KMS-11 (cell line): ENCODE measurements around the gene RGS9.
A peak's percentile ranks its signal among the peaks of the same experiment; 100 is the strongest.

Experiments
- H2AFZ ChIP-seq: fragments of 200-600 bp; sonication (generic); 2 replicates; pipeline ENCODE4 v1.6.1; 2016; ENCODE audit warnings: antibody characterized with exemption, mixed run types, low read depth
- H3K27ac ChIP-seq: fragments of 200-600 bp; sonication (generic); 2 replicates; pipeline ENCODE4 v1.6.1; 2016; ENCODE audit warnings: mild to moderate bottlenecking, mixed run types
- H3K27me3 ChIP-seq: fragments of 200-600 bp; sonication (generic); 2 replicates; pipeline ENCODE4 v1.6.1; 2017; ENCODE audit warnings: mild to moderate bottlenecking, low read depth, mixed run types, moderate library complexity; ENCODE audit not compliant: insufficient read depth
- H3K36me3 ChIP-seq: fragments of 200-600 bp; sonication (generic); 2 replicates; pipeline ENCODE4 v1.6.1; 2017; ENCODE audit warnings: mild to moderate bottlenecking, mixed run types; ENCODE audit not compliant: insufficient read depth
- H3K4me1 ChIP-seq: fragments of 200-600 bp; sonication (generic); 2 replicates; pipeline ENCODE4 v1.6.1; 2016; ENCODE audit warnings: mild to moderate bottlenecking, low read depth, mixed run types; ENCODE audit not compliant: poor library complexity, severe bottlenecking
- H3K4me2 ChIP-seq: fragments of 200-600 bp; sonication (generic); 2 replicates; pipeline ENCODE4 v1.7.0; 2016; ENCODE audit warnings: mild to moderate bottlenecking, mixed run types
- H3K4me3 ChIP-seq: fragments of 200-600 bp; sonication (generic); IDR thresholded peaks from 2 replicates; pipeline ENCODE4 v1.6.1; 2017; ENCODE audit warnings: low read depth, low read length, mixed read lengths; ENCODE audit not compliant: insufficient read depth
- H3K79me2 ChIP-seq: fragments of 200-600 bp; sonication (generic); 2 replicates; pipeline ENCODE4 v1.6.1; 2016; ENCODE audit warnings: low read depth, mixed run types; ENCODE audit not compliant: insufficient read depth
- H3K9ac ChIP-seq: fragments of 200-600 bp; sonication (generic); 2 replicates; pipeline ENCODE4 v1.6.1; 2016; ENCODE audit warnings: mild to moderate bottlenecking, mixed run types
- H4K20me1 ChIP-seq: fragments of 200-600 bp; sonication (generic); 2 replicates; pipeline ENCODE4 v1.6.1; 2016; ENCODE audit warnings: mild to moderate bottlenecking, mixed run types; ENCODE audit not compliant: insufficient read depth
- TF ChIP-seq, protein P1 (sequence below): fragments of 200-600 bp; sonication (generic); conservative IDR thresholded peaks from 2 replicates; pipeline ENCODE4 v1.6.1; 2017; ENCODE audit warnings: low read depth, mild to moderate bottlenecking, antibody characterized with exemption, low read length, moderate library complexity, mixed read lengths

Gene RGS9

GRCh38 chr17:65231086-65231485 lies 93.9 kb downstream of the RGS9 start:
- no peak overlapping the region for H3K4me3 ChIP-seq
- no peaks in the 10 kb centered on the region for H4K20me1 ChIP-seq
- H3K27me3 ChIP-seq: no peaks in the 10 kb centered on the region
- no peak overlapping the region for H3K9ac ChIP-seq
- no peak overlapping the region for H3K27ac ChIP-seq
- no peaks in the 10 kb centered on the region for H3K79me2 ChIP-seq
- TF ChIP-seq, protein P1, sequence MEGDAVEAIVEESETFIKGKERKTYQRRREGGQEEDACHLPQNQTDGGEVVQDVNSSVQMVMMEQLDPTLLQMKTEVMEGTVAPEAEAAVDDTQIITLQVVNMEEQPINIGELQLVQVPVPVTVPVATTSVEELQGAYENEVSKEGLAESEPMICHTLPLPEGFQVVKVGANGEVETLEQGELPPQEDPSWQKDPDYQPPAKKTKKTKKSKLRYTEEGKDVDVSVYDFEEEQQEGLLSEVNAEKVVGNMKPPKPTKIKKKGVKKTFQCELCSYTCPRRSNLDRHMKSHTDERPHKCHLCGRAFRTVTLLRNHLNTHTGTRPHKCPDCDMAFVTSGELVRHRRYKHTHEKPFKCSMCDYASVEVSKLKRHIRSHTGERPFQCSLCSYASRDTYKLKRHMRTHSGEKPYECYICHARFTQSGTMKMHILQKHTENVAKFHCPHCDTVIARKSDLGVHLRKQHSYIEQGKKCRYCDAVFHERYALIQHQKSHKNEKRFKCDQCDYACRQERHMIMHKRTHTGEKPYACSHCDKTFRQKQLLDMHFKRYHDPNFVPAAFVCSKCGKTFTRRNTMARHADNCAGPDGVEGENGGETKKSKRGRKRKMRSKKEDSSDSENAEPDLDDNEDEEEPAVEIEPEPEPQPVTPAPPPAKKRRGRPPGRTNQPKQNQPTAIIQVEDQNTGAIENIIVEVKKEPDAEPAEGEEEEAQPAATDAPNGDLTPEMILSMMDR: no peak
- no peaks in the 10 kb centered on the region for H3K36me3 ChIP-seq
- no peaks in the 10 kb centered on the region for H3K4me1 ChIP-seq
- no peak overlapping the region for H2AFZ ChIP-seq
- H3K4me2 ChIP-seq: no peak overlapping the region

- Histone ChIP-seq H3K9ac (no peak overlapping the region), H4K20me1 (no peaks in the 10 kb centered on the region), H3K4me1 (no peaks in the 10 kb centered on the region), H3K27me3 (no peaks in the 10 kb centered on the region), H3K36me3 (no peaks in the 10 kb centered on the region), H3K27ac (no peak overlapping the region), H3K79me2 (no peaks in the 10 kb centered on the region), H3K4me2 (no peak overlapping the region), H3K4me3 (no peak overlapping the region), H2AFZ (0 out of 2 replicates have a peak overlapping the region, but pooled peaks have one; percentile 8)
- TF ChIP-seq, protein P1: peak; percentile 87
Measured at GRCh38 chr17:65231662-65232335, 94.6 kb downstream of the RGS9 start.

DNA sequence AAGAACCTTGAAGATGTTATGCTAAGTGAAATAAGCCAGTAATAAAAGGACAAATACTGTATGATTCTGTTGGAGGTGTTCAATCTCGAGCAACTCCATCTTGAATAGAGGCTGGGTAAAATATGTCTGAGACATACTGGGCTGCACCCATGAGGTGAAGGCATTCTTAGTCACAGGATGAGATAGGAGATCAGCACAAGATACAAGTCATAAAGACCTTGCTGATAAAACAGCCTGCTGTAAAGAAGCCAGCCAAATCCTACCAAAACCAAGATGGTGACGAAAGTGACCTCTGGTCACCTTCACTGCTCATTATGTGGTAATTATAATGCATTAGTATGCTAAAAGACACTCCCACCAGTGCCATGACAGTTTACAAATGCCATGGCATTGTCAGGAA lies 98.1 kb downstream of the RGS9 start:
- TF ChIP-seq, protein P1: no peak
- Histone ChIP-seq H3K27ac (no peak overlapping the region), H3K4me3 (no peak overlapping the region), H2AFZ (no peak overlapping the region), H3K4me2 (no peak overlapping the region), H4K20me1 (no peaks in the 10 kb centered on the region), H3K36me3 (no peaks in the 10 kb centered on the region), H3K4me1 (no peaks in the 10 kb centered on the region), H3K79me2 (no peaks in the 10 kb centered on the region), H3K9ac (no peak overlapping the region), H3K27me3 (no peaks in the 10 kb centered on the region)

- Histone ChIP-seq H3K4me2 (no peak overlapping the region), H3K4me3 (no peak overlapping the region), H2AFZ (no peak overlapping the region), H3K27me3 (no peaks in the 10 kb centered on the region), H3K4me1 (no peaks in the 10 kb centered on the region), H3K36me3 (no peaks in the 10 kb centered on the region), H4K20me1 (no peaks in the 10 kb centered on the region), H3K27ac (no peak overlapping the region), H3K9ac (no peak overlapping the region), H3K79me2 (no peaks in the 10 kb centered on the region)
- TF ChIP-seq, protein P1: no peak
Measured at GRCh38 chr17:65236321-65236720, 99.2 kb downstream of the RGS9 start.
